H9 (cell line): Measurements from ENCODE around the gene CDK11A. TPM values are rescaled to one million over a fixed set of nuclear protein-coding genes. Genes with fewer than 3 reads are reported as not detected.
"Not testable (repeated sequence)": the region's sequence is repeated elsewhere in the genome, so short reads cannot be mapped to it uniquely, and the experiment has no call there.

Source experiments
- DNase-seq: peaks from one replicate; pipeline ENCODE4 v3.0.0-alpha.2; 2017
- H2AFZ ChIP-seq: one replicate; pipeline ENCODE4 v1.6.1; 2013; ENCODE audit warnings: mild to moderate bottlenecking, low read length, control low read depth, moderate library complexity
- H2AK5ac ChIP-seq: 2 replicates; pipeline ENCODE4 v1.6.1; 2013; ENCODE audit warnings: low read length, control low read depth, mixed read lengths; ENCODE audit not compliant: insufficient read length
- H2BK120ac ChIP-seq: one replicate; pipeline ENCODE4 v1.6.1; 2013; ENCODE audit warnings: low read depth, mild to moderate bottlenecking, low read length, control low read depth, inconsistent platforms; ENCODE audit not compliant: poor library complexity, severe bottlenecking
- H2BK12ac ChIP-seq: 2 replicates; pipeline ENCODE4 v1.6.1; 2013; ENCODE audit warnings: low read length, control low read depth, mixed read lengths, low read depth; ENCODE audit not compliant: insufficient read length
- H2BK15ac ChIP-seq: 2 replicates; pipeline ENCODE4 v1.6.1; 2013; ENCODE audit warnings: low read depth, low read length, control low read depth
- H2BK20ac ChIP-seq: one replicate; pipeline ENCODE4 v1.6.1; 2013; ENCODE audit warnings: low read depth, mild to moderate bottlenecking, low read length, control low read depth, inconsistent platforms; ENCODE audit not compliant: poor library complexity, severe bottlenecking
- H2BK5ac ChIP-seq: 2 replicates; pipeline ENCODE4 v1.6.1; 2013; ENCODE audit warnings: low read length, control low read depth, mixed read lengths; ENCODE audit not compliant: insufficient read length
- H3K14ac ChIP-seq: 2 replicates; pipeline ENCODE4 v1.6.1; 2013; ENCODE audit warnings: low read length, control low read depth; ENCODE audit not compliant: insufficient read depth
- H3K18ac ChIP-seq: 2 replicates; pipeline ENCODE4 v1.6.1; 2013; ENCODE audit warnings: low read depth, mild to moderate bottlenecking, mixed read lengths, low read length, control low read depth; ENCODE audit not compliant: insufficient read length
- H3K23ac ChIP-seq: 2 replicates; pipeline ENCODE4 v1.6.1; 2013; ENCODE audit warnings: low read length, control low read depth, mixed read lengths, low read depth; ENCODE audit not compliant: insufficient read length
- H3K23me2 ChIP-seq: 2 replicates; pipeline ENCODE4 v1.6.1; 2013; ENCODE audit warnings: low read depth, mild to moderate bottlenecking, mixed read lengths, low read length, control low read depth; ENCODE audit not compliant: insufficient read length, poor library complexity, severe bottlenecking
- H3K27ac ChIP-seq: 2 replicates; pipeline ENCODE4 v1.5.1; 2013; ENCODE audit warnings: low read length, control low read depth, mixed read lengths, low read depth; ENCODE audit not compliant: insufficient read length
- H3K27me3 ChIP-seq: 2 replicates; pipeline ENCODE4 v1.6.1; 2013; ENCODE audit warnings: low read length, control low read depth, inconsistent platforms; ENCODE audit not compliant: insufficient read depth
- H3K4ac ChIP-seq: 2 replicates; pipeline ENCODE4 v1.6.1; 2013; ENCODE audit warnings: low read depth, mild to moderate bottlenecking, control low read depth, inconsistent platforms, low read length, moderate library complexity
- H3K4me1 ChIP-seq: 2 replicates; pipeline ENCODE4 v1.6.1; 2013; ENCODE audit warnings: low read length, control low read depth, inconsistent platforms; ENCODE audit not compliant: insufficient read depth
- H3K4me2 ChIP-seq: 2 replicates; pipeline ENCODE4 v1.6.1; 2013; ENCODE audit warnings: low read length, control low read depth, mixed read lengths; ENCODE audit not compliant: insufficient read length, insufficient read depth
- H3K56ac ChIP-seq: 2 replicates; pipeline ENCODE4 v1.6.1; 2013; ENCODE audit warnings: low read depth, mild to moderate bottlenecking, mixed read lengths, low read length, control low read depth; ENCODE audit not compliant: insufficient read length
- H3K79me1 ChIP-seq: 2 replicates; pipeline ENCODE4 v1.6.1; 2013; ENCODE audit warnings: low read depth, mild to moderate bottlenecking, moderate library complexity, low read length, control low read depth, inconsistent platforms; ENCODE audit not compliant: insufficient read depth, poor library complexity, severe bottlenecking
- H3K79me2 ChIP-seq: 2 replicates; pipeline ENCODE4 v1.6.1; 2013; ENCODE audit warnings: low read length, control low read depth, inconsistent platforms; ENCODE audit not compliant: insufficient read depth
- H3K9ac ChIP-seq: 2 replicates; pipeline ENCODE4 v1.6.1; 2013; ENCODE audit warnings: low read length, control low read depth, mixed read lengths; ENCODE audit not compliant: insufficient read length; ENCODE audit errors: extremely low read depth
- H3K9me3 ChIP-seq: one replicate; pipeline ENCODE4 v1.6.1; 2013; ENCODE audit warnings: low read depth, low read length, inconsistent platforms; ENCODE audit not compliant: control insufficient read depth
- H3T11ph ChIP-seq: one replicate; pipeline ENCODE4 v1.6.1; 2013; ENCODE audit warnings: mild to moderate bottlenecking, low read length, control low read depth, inconsistent platforms
- H4K20me1 ChIP-seq: one replicate; pipeline ENCODE4 v1.6.1; 2013; ENCODE audit not compliant: control insufficient read depth, insufficient read length, insufficient read depth
- H4K5ac ChIP-seq: 2 replicates; pipeline ENCODE4 v1.6.1; 2013; ENCODE audit warnings: low read depth, mild to moderate bottlenecking, mixed read lengths, low read length, control low read depth; ENCODE audit not compliant: insufficient read length
- H4K8ac ChIP-seq: replicated peaks from 2 replicates; pipeline ENCODE4 v1.6.1; 2013; ENCODE audit warnings: low read length, control low read depth, mixed read lengths, low read depth; ENCODE audit not compliant: insufficient read length
- H4K91ac ChIP-seq: 2 replicates; pipeline ENCODE4 v1.6.1; 2013; ENCODE audit warnings: low read depth, mild to moderate bottlenecking, moderate library complexity, mixed read lengths, low read length, control low read depth; ENCODE audit not compliant: insufficient read length
- H3K27ac Mint-ChIP-seq, 3 experiments: 2 replicates in 2 of 3; 3 replicates in 1 of 3; pipeline ENCODE4 v1.8.0; 2020 to 2021; ENCODE audit warnings: mixed read lengths in 3 of 3, mild to moderate bottlenecking in 1 of 3, moderate library complexity in 1 of 3
- H3K27me3 Mint-ChIP-seq: 2 replicates; pipeline ENCODE4 v1.8.0; 2021; ENCODE audit warnings: low read depth, mild to moderate bottlenecking, moderate library complexity, mixed read lengths
- H3K36me3 Mint-ChIP-seq, 3 experiments: 2 replicates in 2 of 3; 3 replicates in 1 of 3; pipeline ENCODE4 v1.8.0; 2020 to 2021; ENCODE audit warnings: low read depth in 3 of 3, mixed read lengths in 3 of 3; ENCODE audit not compliant: insufficient read depth in 1 of 3
- H3K4me1 Mint-ChIP-seq, 2 experiments: 2 replicates each; pipeline ENCODE4 v1.8.0; 2020; ENCODE audit warnings: mixed read lengths in 2 of 2
- H3K4me3 Mint-ChIP-seq, 2 experiments: 2 replicates in 1 of 2; 3 replicates in 1 of 2; pipeline ENCODE4 v1.8.0; 2020 to 2021; ENCODE audit warnings: mild to moderate bottlenecking in 2 of 2, mixed read lengths in 2 of 2, moderate library complexity in 1 of 2
- H3K9me3 Mint-ChIP-seq, 2 experiments: 2 replicates in 1 of 2; 3 replicates in 1 of 2; pipeline ENCODE4 v1.8.0; 2020; ENCODE audit warnings: mild to moderate bottlenecking in 2 of 2, mixed read lengths in 2 of 2, moderate library complexity in 1 of 2
- WGBS: extraction: QIAGEN DNeasy Blood & Tissue Kit; methylation state at CpG from one replicate; pipeline ENCODE4 v1.1.7; 2013; ENCODE audit warnings: missing lambda C conversion rate, low lambda C conversion rate, mixed read lengths; ENCODE audit not compliant: insufficient read length; ENCODE audit errors: extremely low coverage; 5-methylcytosine and 5-hydroxymethylcytosine counted together
- total RNA-seq: library from RNA; stranded (reverse); gene quantifications from 2 replicates; pipeline ENCODE4 v1.2.1, GENCODE V29; 2021
- TF ChIP-seq, protein P1 (sequence below): fragments of 200-600 bp; sonication (generic); conservative IDR thresholded peaks from 3 replicates; pipeline ENCODE4 v1.8.0; 2021; ENCODE audit warnings: antibody characterized with exemption, mild to moderate bottlenecking

The CDK11A gene
- total RNA-seq, 1 experiment from 2014 or later: 49.5 TPM

DNA sequence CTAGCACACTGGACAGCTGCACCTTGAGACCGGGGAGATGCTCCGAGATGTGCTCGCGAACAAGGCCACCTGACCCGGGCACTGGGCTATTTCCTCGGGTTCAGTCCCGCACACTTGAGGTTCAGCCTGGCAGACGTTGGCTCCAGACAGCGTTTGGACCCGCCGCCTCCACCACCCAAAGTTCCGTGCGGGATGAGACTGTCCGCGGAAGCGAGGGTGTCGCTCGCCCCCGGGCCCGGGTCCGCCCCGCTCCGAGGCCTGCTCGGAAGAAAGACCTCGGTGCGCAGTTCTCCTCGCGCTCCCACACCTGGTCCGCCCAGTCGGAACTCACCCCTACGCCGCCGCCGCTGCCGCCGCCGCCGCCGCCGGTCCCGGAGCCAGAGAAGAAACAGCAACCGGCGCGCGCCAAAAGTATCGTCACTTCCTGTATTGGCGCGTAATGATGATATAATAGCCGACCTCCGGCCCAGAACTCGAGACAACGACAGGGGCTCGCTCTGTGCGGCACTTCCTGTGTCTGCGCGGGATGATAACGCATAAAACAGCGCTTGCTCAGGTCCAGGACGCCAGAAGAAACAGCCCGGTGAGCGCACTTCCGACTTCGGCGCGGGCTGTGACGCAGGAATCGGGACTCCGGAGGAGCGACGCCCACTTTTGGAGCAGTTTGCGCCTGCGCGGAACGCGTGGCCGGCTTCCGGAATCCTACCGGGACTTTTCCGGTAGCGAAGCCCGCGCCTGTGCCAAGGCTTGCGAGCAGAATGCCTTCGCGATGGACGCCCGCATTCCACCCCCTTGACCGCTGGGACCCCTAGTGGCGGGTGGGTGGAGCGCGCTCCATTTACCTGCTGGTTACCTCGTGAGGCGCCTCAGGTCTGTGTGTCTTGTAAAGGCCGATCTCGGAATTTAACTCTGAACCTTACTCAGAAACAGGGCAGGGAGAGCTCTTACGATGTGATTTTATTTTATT, 65.3 kb downstream of the CDK11A start, which contains the start of gene CDK11B:
Gene CDK11B (minus strand): TSS at position 422 of the 967 bp plus-strand sequence. CDS start 1,519 bp downstream, outside the sequence.
- Mint-ChIP-seq H3K4me3 (peak within 1 kb of the TSS; percentile 92 to 93), H3K27ac (peak within 1 kb of the TSS; percentile 99 to 100 (median 100)), H3K36me3 (peaks cover 6 to 36% (median 18%) of the 10 kb centered on the region in 3 experiments; a peak in 6 of 7 replicates)
- H3K14ac ChIP-seq: peak within 1 kb of the TSS; percentile 99
- peak within 1 kb of the TSS; percentile 96 for H3K9ac ChIP-seq
- not testable (repeated sequence) for H4K20me1 ChIP-seq, H2BK20ac ChIP-seq, H4K8ac ChIP-seq, H2AK5ac ChIP-seq, H2BK120ac ChIP-seq, H4K91ac ChIP-seq, H3K9me3 ChIP-seq, H3K23me2 ChIP-seq, H3K27me3 Mint-ChIP-seq, H3K9me3 Mint-ChIP-seq, H2BK15ac ChIP-seq, H3K79me1 ChIP-seq, H3K23ac ChIP-seq, H3K4me1 Mint-ChIP-seq, H3K27me3 ChIP-seq, H3K4ac ChIP-seq, H3K4me1 ChIP-seq, H3K79me2 ChIP-seq
- peak within 1 kb of the TSS; percentile 60 for H4K5ac ChIP-seq
- TF ChIP-seq, protein P1, sequence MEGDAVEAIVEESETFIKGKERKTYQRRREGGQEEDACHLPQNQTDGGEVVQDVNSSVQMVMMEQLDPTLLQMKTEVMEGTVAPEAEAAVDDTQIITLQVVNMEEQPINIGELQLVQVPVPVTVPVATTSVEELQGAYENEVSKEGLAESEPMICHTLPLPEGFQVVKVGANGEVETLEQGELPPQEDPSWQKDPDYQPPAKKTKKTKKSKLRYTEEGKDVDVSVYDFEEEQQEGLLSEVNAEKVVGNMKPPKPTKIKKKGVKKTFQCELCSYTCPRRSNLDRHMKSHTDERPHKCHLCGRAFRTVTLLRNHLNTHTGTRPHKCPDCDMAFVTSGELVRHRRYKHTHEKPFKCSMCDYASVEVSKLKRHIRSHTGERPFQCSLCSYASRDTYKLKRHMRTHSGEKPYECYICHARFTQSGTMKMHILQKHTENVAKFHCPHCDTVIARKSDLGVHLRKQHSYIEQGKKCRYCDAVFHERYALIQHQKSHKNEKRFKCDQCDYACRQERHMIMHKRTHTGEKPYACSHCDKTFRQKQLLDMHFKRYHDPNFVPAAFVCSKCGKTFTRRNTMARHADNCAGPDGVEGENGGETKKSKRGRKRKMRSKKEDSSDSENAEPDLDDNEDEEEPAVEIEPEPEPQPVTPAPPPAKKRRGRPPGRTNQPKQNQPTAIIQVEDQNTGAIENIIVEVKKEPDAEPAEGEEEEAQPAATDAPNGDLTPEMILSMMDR: peak; percentile 55; the same call in 2 of the 3 replicates
- H2BK5ac ChIP-seq: peak within 1 kb of the TSS; percentile 94
- DNase-seq: peak; percentile 94
- peak within 1 kb of the TSS; percentile 22 for H3K56ac ChIP-seq
- H3K27ac ChIP-seq: peak within 1 kb of the TSS; percentile 98
- peak within 1 kb of the TSS; percentile 100 for H2BK12ac ChIP-seq
- H2AFZ ChIP-seq: peak within 1 kb of the TSS; percentile 86
- H3K18ac ChIP-seq: peak within 1 kb of the TSS; percentile 100
- WGBS: no CpG with 5 or more reads among the region's 96 CpGs
- H3K4me2 ChIP-seq: peak within 1 kb of the TSS; percentile 27
- peak within 1 kb of the TSS; percentile 55 for H3T11ph ChIP-seq

Other genes with a start within 250 kb of the CDK11A start
- gene ATAD3A, start 212.2 kb downstream of the CDK11A start, total RNA-seq: 55.8 and 59.4 TPM in 2 replicates
- gene TMEM240, start 183.7 kb downstream of the CDK11A start, total RNA-seq: 7.7 and 8.7 TPM in 2 replicates
- 179 and 186 TPM in 2 replicates for gene SSU72, start 149.5 kb downstream of the CDK11A start, total RNA-seq
- 15.2 TPM in 2 replicates for gene FNDC10, start 124.2 kb downstream of the CDK11A start, total RNA-seq
- gene MIB2, start 108.9 kb downstream of the CDK11A start, total RNA-seq: 77.8 and 78.9 TPM in 2 replicates
- gene MMP23B, start 92.2 kb downstream of the CDK11A start, total RNA-seq: 12.5 and 13.7 TPM in 2 replicates
- 30.1 and 33.3 TPM in 2 replicates for gene CDK11B, start 65.4 kb downstream of the CDK11A start, total RNA-seq
- gene SLC35E2B, start 31.6 kb downstream of the CDK11A start, total RNA-seq: 39.6 and 41.7 TPM in 2 replicates
- 104 and 105 TPM in 2 replicates for gene NADK, start 54.1 kb upstream of the CDK11A start, total RNA-seq
- gene GNB1, start 166.7 kb upstream of the CDK11A start, total RNA-seq: 382 and 400 TPM in 2 replicates
- gene CALML6, start 190.9 kb upstream of the CDK11A start, total RNA-seq: 1.4 and 1.7 TPM in 2 replicates
- gene TMEM52, start 194.9 kb upstream of the CDK11A start, total RNA-seq: 9.6 and 11.3 TPM in 2 replicates